Measurements from ENCODE around the gene SLC29A4.
"Not testable (repeated sequence)": the region's sequence is repeated elsewhere in the genome, so short reads cannot be mapped to it uniquely, and the experiment has no call there.

GRCh38 chr7:5323800-5324781 is 41.3 kb downstream of the SLC29A4 start:
- TF ChIP-seq, protein P1, sequence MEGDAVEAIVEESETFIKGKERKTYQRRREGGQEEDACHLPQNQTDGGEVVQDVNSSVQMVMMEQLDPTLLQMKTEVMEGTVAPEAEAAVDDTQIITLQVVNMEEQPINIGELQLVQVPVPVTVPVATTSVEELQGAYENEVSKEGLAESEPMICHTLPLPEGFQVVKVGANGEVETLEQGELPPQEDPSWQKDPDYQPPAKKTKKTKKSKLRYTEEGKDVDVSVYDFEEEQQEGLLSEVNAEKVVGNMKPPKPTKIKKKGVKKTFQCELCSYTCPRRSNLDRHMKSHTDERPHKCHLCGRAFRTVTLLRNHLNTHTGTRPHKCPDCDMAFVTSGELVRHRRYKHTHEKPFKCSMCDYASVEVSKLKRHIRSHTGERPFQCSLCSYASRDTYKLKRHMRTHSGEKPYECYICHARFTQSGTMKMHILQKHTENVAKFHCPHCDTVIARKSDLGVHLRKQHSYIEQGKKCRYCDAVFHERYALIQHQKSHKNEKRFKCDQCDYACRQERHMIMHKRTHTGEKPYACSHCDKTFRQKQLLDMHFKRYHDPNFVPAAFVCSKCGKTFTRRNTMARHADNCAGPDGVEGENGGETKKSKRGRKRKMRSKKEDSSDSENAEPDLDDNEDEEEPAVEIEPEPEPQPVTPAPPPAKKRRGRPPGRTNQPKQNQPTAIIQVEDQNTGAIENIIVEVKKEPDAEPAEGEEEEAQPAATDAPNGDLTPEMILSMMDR (IDR thresholded peaks at IDR 0.05 in 4 of 5, conservative IDR thresholded peaks at IDR 0.05 in 1 of 5): not testable (repeated sequence)
- TF ChIP-seq POLR2A (IDR thresholded peaks at IDR 0.05): not testable (repeated sequence)

Data from gastrocnemius medialis (tissue), 4 donors.